Measurements from ENCODE around the gene GPX5.

The GPX5 gene

GRCh38 chr6:28505733-28506132 lies 19.9 kb upstream of the GPX5 start:
- TF ChIP-seq SIN3A (IDR thresholded peaks at IDR 0.05; ENCODE audit: borderline replicate concordance, insufficient read depth, low read length), result no peak
- TF ChIP-seq FOXP2 (optimal IDR thresholded peaks at IDR 0.05; ENCODE audit: borderline replicate concordance, extremely low read depth, extremely low read length, insufficient read depth), result no peak
- TF ChIP-seq POLR2AphosphoS5 (IDR thresholded peaks at IDR 0.05; ENCODE audit: low read depth, low read length), result no peak
- no peak for TF ChIP-seq REST (IDR thresholded peaks at IDR 0.05; ENCODE audit: insufficient read depth in 1 of 2, low read depth in 2 of 2, low read length in 2 of 2)
- TF ChIP-seq TAF1 (IDR thresholded peaks at IDR 0.05; ENCODE audit: borderline replicate concordance, insufficient read depth, low read length), result no peak

DNA sequence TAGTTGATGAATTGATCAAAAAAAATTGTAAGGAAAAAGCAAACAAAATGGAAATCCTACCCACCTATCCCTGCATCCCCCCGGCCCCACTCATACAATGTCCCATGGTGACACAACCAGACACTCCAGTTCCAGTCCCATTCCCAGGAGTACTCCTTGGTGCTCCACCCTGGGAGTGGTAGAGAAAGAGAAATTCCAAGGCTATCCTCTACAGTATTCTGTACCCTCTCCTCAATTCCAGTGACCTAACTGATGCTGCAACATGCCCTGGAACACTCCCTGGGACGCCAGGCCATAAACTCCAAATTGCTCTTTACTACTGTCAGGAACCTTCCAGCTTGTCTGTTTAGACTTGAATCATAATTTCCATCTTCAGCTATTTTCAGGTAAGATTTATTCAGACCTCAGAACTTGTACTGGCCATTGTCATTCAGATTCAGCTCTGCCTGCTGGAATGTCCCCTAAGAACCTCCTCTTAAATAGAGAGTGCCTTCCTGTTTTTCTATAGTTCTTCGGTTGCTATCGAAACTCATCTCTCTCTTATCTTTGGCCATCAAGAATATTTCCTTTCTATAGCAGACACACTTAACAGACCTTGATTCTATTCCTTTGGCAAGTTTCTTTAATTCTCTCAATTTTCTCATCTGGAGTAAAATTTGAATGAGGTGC lies 18.7 kb upstream of the GPX5 start:
- TF ChIP-seq POLR2AphosphoS5 (IDR thresholded peaks at IDR 0.05; ENCODE audit: low read depth, low read length) (no peak), TAF1 (IDR thresholded peaks at IDR 0.05; ENCODE audit: borderline replicate concordance, insufficient read depth, low read length) (no peak), SIN3A (IDR thresholded peaks at IDR 0.05; ENCODE audit: borderline replicate concordance, insufficient read depth, low read length) (no peak), FOXP2 (optimal IDR thresholded peaks at IDR 0.05; ENCODE audit: borderline replicate concordance, extremely low read depth, extremely low read length, insufficient read depth) (no peak), REST (IDR thresholded peaks at IDR 0.05; ENCODE audit: insufficient read depth in 1 of 2, low read depth in 2 of 2, low read length in 2 of 2) (no peak)

DNA sequence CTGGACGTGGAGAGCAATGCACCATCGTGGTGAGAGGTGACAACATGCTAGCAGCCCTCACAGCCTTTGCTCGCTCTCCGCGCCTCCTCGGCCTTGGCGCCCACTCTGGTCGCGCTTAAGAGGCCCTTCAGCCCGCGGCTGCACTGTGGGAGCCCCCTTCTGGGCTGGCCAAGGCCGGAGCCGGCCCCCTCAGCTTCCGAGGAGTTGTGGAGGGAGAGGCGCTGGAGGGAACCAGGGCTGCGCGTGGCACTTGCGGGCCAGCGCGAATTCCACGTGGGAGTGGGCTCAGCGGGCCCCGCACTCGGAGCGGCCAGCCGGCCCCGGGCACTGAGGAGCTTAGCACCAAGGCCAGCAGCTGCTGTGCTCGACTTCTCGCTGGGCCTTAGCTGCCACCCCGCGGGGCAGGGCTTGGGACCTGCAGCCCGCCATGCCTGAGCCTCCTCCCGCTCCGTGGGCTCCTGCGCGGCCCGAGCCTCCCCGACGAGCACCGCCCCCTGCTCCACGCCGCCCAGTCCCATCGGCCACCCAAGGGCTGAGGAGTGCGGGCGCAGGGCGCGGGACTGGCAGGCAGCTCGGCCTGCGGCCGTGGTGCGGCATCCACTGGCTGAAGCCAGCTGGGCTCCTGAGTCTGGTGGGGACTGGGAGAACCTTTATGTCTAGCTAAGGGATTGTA lies 13.9 kb upstream of the GPX5 start:
- no peak for TF ChIP-seq SIN3A (IDR thresholded peaks at IDR 0.05; ENCODE audit: borderline replicate concordance, insufficient read depth, low read length)
- TF ChIP-seq POLR2AphosphoS5 (IDR thresholded peaks at IDR 0.05; ENCODE audit: low read depth, low read length), result no peak
- no peak for TF ChIP-seq FOXP2 (optimal IDR thresholded peaks at IDR 0.05; ENCODE audit: borderline replicate concordance, extremely low read depth, extremely low read length, insufficient read depth)
- no peak for TF ChIP-seq REST (IDR thresholded peaks at IDR 0.05; ENCODE audit: insufficient read depth in 1 of 2, low read depth in 2 of 2, low read length in 2 of 2)
- TF ChIP-seq TAF1 (IDR thresholded peaks at IDR 0.05; ENCODE audit: borderline replicate concordance, insufficient read depth, low read length), result no peak

DNA sequence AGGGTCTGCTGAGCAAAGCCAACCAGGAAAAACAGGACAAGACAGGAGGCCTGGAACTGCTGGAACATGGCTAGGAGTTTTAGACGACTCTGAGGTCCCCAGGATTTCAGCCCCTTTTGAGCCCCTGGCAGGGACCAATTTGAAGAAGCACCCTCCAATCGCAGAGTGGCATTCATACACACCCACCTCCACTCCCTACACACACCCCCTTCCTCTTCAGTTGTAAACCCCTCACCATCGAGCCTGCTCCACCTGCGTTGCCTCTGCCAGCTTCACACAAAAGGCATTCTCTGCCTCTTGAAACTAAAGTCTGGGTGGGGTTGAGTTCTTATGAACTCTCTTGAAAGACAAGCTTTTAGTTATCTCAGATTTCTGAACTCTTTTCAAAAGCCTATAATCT lies 10.0 kb upstream of the GPX5 start, which contains the start of gene GPX6:
Gene GPX6, minus strand, starts transcription at position 118 of the 400 bp plus-strand sequence. Its CDS starts 50 bp downstream, at position 68.
- no peak for TF ChIP-seq REST (IDR thresholded peaks at IDR 0.05; ENCODE audit: insufficient read depth in 1 of 2, low read depth in 2 of 2, low read length in 2 of 2)
- TF ChIP-seq SIN3A (IDR thresholded peaks at IDR 0.05; ENCODE audit: borderline replicate concordance, insufficient read depth, low read length), result no peak
- no peak for TF ChIP-seq POLR2AphosphoS5 (IDR thresholded peaks at IDR 0.05; ENCODE audit: low read depth, low read length)
- TF ChIP-seq TAF1 (IDR thresholded peaks at IDR 0.05; ENCODE audit: borderline replicate concordance, insufficient read depth, low read length), result no peak
- no peak for TF ChIP-seq FOXP2 (optimal IDR thresholded peaks at IDR 0.05; ENCODE audit: borderline replicate concordance, extremely low read depth, extremely low read length, insufficient read depth)

Measured in PFSK-1 (cell line).